Glutamatergic neuron (in vitro differentiated cells): ENCODE results near the gene TCEAL1. TPM values are rescaled to one million over a fixed set of nuclear protein-coding genes. Genes with fewer than 3 reads are reported as not detected.

ENCODE experiments used
- DNase-seq: peaks from one replicate; pipeline ENCODE4 v3.0.0; 2022
- H3K27ac Mint-ChIP-seq: one replicate; pipeline ENCODE4 v1.8.0; 2020; ENCODE audit warnings: mild to moderate bottlenecking, mixed read lengths, inconsistent platforms; ENCODE audit not compliant: unreplicated experiment
- H3K27me3 Mint-ChIP-seq: one replicate; pipeline ENCODE4 v1.8.0; 2020; ENCODE audit warnings: mild to moderate bottlenecking, moderate library complexity, mixed read lengths, inconsistent platforms; ENCODE audit not compliant: unreplicated experiment
- H3K36me3 Mint-ChIP-seq: one replicate; pipeline ENCODE4 v1.8.0; 2020; ENCODE audit warnings: mild to moderate bottlenecking, mixed read lengths, inconsistent platforms; ENCODE audit not compliant: unreplicated experiment
- H3K4me1 Mint-ChIP-seq: one replicate; pipeline ENCODE4 v1.8.0; 2020; ENCODE audit warnings: mild to moderate bottlenecking, low read depth, mixed read lengths, inconsistent platforms; ENCODE audit not compliant: unreplicated experiment
- H3K4me3 Mint-ChIP-seq: one replicate; pipeline ENCODE4 v1.8.0; 2020; ENCODE audit warnings: mild to moderate bottlenecking, mixed read lengths, inconsistent platforms; ENCODE audit not compliant: unreplicated experiment
- H3K9me3 Mint-ChIP-seq: one replicate; pipeline ENCODE4 v1.8.0; 2020; ENCODE audit warnings: mild to moderate bottlenecking, moderate library complexity, mixed read lengths, inconsistent platforms; ENCODE audit not compliant: unreplicated experiment
- total RNA-seq: library from RNA; stranded (reverse); fragmentation: NEBNext Ultra II Directional; extraction: Animal tissue kit (Norgen Biotek cat#: 25700); gene quantifications from one replicate; pipeline ENCODE4 v1.2.1, GENCODE V29; 2021; ENCODE audit not compliant: unreplicated experiment
- TF ChIP-seq, protein P1 (sequence below): fragments of 200-600 bp; sonication (generic); IDR thresholded peaks from one replicate; pipeline ENCODE4 v1.5.0; 2021; ENCODE audit not compliant: partially characterized antibody, unreplicated experiment

Gene TCEAL1
- total RNA-seq, 1 donor from 2014 or later, result 7.7 TPM

DNA sequence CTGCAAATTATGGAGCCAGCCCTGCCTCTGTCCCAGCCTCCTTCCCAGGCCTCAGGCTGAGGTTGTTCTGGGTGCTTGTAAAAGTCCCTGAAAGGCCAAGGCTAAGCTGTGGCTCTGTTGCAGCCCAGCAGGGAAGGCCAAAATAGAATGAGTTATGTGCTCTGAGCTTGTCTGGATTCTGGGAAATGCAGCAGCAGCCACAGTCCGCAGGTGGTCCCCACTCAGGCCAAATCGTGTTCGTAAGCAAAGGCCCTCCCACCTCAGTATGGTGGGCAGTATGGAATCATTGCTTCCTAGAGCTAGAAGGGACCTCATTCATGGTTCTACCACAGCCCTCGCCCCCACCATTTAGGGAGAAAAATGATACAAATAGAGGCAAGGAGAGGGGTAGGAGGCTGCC, 4.7 kb upstream of the TCEAL1 start:
- no peak overlapping the region for H3K4me3 Mint-ChIP-seq
- TF ChIP-seq, protein P1, sequence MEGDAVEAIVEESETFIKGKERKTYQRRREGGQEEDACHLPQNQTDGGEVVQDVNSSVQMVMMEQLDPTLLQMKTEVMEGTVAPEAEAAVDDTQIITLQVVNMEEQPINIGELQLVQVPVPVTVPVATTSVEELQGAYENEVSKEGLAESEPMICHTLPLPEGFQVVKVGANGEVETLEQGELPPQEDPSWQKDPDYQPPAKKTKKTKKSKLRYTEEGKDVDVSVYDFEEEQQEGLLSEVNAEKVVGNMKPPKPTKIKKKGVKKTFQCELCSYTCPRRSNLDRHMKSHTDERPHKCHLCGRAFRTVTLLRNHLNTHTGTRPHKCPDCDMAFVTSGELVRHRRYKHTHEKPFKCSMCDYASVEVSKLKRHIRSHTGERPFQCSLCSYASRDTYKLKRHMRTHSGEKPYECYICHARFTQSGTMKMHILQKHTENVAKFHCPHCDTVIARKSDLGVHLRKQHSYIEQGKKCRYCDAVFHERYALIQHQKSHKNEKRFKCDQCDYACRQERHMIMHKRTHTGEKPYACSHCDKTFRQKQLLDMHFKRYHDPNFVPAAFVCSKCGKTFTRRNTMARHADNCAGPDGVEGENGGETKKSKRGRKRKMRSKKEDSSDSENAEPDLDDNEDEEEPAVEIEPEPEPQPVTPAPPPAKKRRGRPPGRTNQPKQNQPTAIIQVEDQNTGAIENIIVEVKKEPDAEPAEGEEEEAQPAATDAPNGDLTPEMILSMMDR, result no peak
- no peaks in the 10 kb centered on the region for H3K9me3 Mint-ChIP-seq
- no peak overlapping the region for H3K27ac Mint-ChIP-seq
- H3K4me1 Mint-ChIP-seq, result peaks cover 5% of the 10 kb centered on the region
- no peaks in the 10 kb centered on the region for H3K36me3 Mint-ChIP-seq
- peaks cover 6% of the 10 kb centered on the region for H3K27me3 Mint-ChIP-seq
- DNase-seq, result no peak

DNA sequence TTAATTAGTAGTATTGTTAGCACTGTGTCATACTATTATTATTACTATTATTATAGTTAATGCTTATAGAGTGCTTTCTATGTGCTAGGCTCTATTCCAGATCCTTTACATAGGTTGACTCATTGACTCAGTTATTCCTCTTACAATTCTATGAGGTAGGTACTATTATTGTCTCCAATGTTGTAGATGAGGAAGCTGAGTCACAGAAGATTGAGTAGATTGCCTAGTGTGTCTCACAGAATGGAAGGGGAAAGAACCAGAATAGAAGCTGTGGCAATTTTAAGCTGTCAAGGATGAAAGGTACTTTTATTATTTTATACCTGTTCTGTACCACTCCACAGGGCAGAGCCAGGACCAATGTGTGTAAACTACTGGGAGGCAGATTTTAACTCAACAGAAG, 1.9 kb upstream of the TCEAL1 start:
- TF ChIP-seq, protein P1, result no peak
- Mint-ChIP-seq H3K9me3 (no peaks in the 10 kb centered on the region), H3K4me3 (no peak overlapping the region), H3K4me1 (peaks cover 5% of the 10 kb centered on the region), H3K27me3 (peaks cover 6% of the 10 kb centered on the region), H3K27ac (no peak overlapping the region), H3K36me3 (no peaks in the 10 kb centered on the region)
- no peak for DNase-seq

DNA sequence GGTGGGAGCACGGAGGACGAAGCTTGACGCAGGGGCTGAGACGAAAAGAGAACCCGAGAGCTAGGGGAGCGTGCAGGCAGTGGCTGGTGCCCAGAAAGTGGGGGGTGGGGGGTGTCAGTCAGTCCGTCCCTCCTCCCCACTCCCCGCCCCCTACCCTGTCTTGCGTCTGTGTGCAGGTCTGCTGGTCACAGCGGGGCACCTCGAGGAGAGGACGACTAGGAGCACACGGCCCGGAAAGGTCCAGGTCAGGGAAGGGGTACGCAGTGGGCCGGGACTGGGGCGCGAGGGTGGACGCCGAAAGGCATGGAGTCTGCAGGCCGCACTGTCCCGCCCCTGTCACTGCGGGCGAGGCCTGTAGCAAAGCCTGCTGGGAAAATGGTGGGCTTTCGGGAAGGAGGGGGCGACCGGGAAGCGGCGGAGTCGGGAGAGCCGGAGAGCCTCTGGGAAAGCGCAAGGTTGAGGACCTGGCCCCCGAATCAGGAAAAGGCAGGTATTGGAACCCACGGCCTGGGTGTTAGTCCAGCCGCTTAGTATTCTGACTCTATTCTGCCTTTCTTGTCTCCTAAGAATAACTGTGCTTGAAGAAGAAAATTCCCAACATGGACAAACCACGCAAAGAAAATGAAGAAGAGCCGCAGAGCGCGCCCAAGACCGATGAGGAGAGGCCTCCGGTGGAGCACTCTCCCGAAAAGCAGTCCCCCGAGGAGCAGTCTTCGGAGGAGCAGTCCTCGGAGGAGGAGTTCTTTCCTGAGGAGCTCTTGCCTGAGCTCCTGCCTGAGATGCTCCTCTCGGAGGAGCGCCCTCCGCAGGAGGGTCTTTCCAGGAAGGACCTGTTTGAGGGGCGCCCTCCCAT, 769 bp downstream of the TCEAL1 start:
- TF ChIP-seq, protein P1, result no peak
- no peaks in the 10 kb centered on the region for H3K36me3 Mint-ChIP-seq

DNA sequence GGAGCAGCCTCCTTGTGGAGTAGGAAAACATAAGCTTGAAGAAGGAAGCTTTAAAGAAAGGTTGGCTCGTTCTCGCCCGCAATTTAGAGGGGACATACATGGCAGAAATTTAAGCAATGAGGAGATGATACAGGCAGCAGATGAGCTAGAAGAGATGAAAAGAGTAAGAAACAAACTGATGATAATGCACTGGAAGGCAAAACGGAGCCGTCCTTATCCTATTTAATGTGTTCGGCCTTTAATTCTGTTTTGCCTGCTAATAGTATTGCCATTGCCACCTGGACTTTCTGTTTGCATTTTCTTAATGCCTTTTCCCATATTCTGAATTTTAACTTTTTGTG, 1.4 kb downstream of the TCEAL1 start:
- peaks cover 6% of the 10 kb centered on the region for H3K27me3 Mint-ChIP-seq
- H3K9me3 Mint-ChIP-seq, result no peaks in the 10 kb centered on the region

More for the DNA sequence above, 769 bp downstream of the TCEAL1 start:
- Mint-ChIP-seq H3K4me1 (peaks cover 4% of the 10 kb centered on the region), H3K27ac (peak overlapping the region; percentile 85), H3K4me3 (peak overlapping the region; percentile 90), H3K27me3 (peaks cover 6% of the 10 kb centered on the region), H3K9me3 (no peaks in the 10 kb centered on the region)
- peak; percentile 75 for DNase-seq

DNA sequence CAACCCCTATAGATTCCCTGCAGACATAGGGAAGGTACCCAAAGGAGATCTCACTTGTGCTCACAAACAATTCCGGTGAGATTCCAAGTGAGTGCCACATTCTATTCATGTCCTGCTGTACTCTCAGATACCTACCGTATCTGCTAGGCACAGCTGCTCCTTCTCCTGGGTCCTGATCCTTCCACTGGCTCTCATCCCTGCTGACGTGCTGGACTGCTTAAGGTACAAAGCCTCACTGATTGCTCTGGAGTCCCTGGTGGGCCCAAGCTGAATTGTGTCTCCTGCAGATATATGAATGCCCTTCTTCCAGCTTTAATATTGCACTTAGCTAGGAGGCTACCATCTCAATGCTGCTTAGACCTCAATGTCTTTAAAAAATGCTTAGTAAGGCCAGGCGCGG, 2.4 kb downstream of the TCEAL1 start:
- Mint-ChIP-seq H3K36me3 (no peaks in the 10 kb centered on the region), H3K9me3 (no peaks in the 10 kb centered on the region), H3K27me3 (peaks cover 6% of the 10 kb centered on the region), H3K4me1 (peaks cover 3% of the 10 kb centered on the region), H3K27ac (no peak overlapping the region), H3K4me3 (no peak overlapping the region)
- TF ChIP-seq, protein P1, result no peak
- no peak for DNase-seq

More for the DNA sequence above, 1.4 kb downstream of the TCEAL1 start:
- peak overlapping the region; percentile 90 for H3K4me3 Mint-ChIP-seq
- TF ChIP-seq, protein P1, result no peak
- no peak for DNase-seq
- peaks cover 3% of the 10 kb centered on the region for H3K4me1 Mint-ChIP-seq
- no peaks in the 10 kb centered on the region for H3K36me3 Mint-ChIP-seq
- peak overlapping the region; percentile 85 for H3K27ac Mint-ChIP-seq
